Type B pancreatic cell (in vitro differentiated cells): ENCODE measurements around the gene APBA1. TPM values are rescaled to one million over a fixed set of nuclear protein-coding genes. Genes with fewer than 3 reads are reported as not detected.

Experiments
- DNase-seq: peaks from one replicate; pipeline ENCODE4 v3.0.0; 2021; ENCODE audit warnings: mixed read lengths; ENCODE audit not compliant: unreplicated experiment; ENCODE audit errors: extremely low spot score
- H3K27ac Mint-ChIP-seq: 2 replicates; pipeline ENCODE4 v1.8.0; 2021; ENCODE audit warnings: mild to moderate bottlenecking, mixed read lengths
- H3K27me3 Mint-ChIP-seq: 2 replicates; pipeline ENCODE4 v1.8.0; 2021; ENCODE audit warnings: mixed read lengths
- H3K36me3 Mint-ChIP-seq: 2 replicates; pipeline ENCODE4 v1.8.0; 2021; ENCODE audit warnings: mixed read lengths
- H3K4me1 Mint-ChIP-seq: one replicate; pipeline ENCODE4 v1.8.0; 2021; ENCODE audit warnings: mixed read lengths; ENCODE audit not compliant: unreplicated experiment
- H3K4me3 Mint-ChIP-seq: 2 replicates; pipeline ENCODE4 v1.8.0; 2021; ENCODE audit warnings: mild to moderate bottlenecking, mixed read lengths
- H3K9me3 Mint-ChIP-seq: 2 replicates; pipeline ENCODE4 v1.8.0; 2021; ENCODE audit warnings: mixed read lengths
- CTCF ChIP-seq: fragments of 200-600 bp; sonication (generic); conservative IDR thresholded peaks from 2 replicates; pipeline ENCODE4 v1.5.0; 2021; ENCODE audit warnings: antibody characterized with exemption, mild to moderate bottlenecking
- total RNA-seq: library from RNA; stranded (reverse); gene quantifications from 2 replicates; pipeline ENCODE4 v1.2.1, GENCODE V29; 2021; ENCODE audit warnings: low replicate concordance

APBA1 gene
- total RNA-seq, 1 donor from 2014 or later = 6.3 TPM

GRCh38 chr9:69470186-69470977 is 201.8 kb downstream of the APBA1 start:
- no peak overlapping the region for H3K27ac Mint-ChIP-seq

GRCh38 chr9:69469136-69469535 is 203.0 kb downstream of the APBA1 start:
- Mint-ChIP-seq H3K27ac (no peak overlapping the region), H3K27me3 (peaks cover 3% of the 10 kb centered on the region), H3K9me3 (no peaks in the 10 kb centered on the region), H3K4me1 (no peaks in the 10 kb centered on the region), H3K36me3 (no peaks in the 10 kb centered on the region), H3K4me3 (no peak overlapping the region)
- no peak for TF ChIP-seq CTCF
- no peak for DNase-seq

More at GRCh38 chr9:69470186-69470977, 201.8 kb downstream of the APBA1 start:
- DNase-seq = no peak
- H3K36me3 Mint-ChIP-seq = no peaks in the 10 kb centered on the region
- no peaks in the 10 kb centered on the region for H3K4me1 Mint-ChIP-seq
- TF ChIP-seq CTCF = no peak
- H3K9me3 Mint-ChIP-seq = no peaks in the 10 kb centered on the region
- peaks cover 3% of the 10 kb centered on the region for H3K27me3 Mint-ChIP-seq
- H3K4me3 Mint-ChIP-seq = no peak overlapping the region

- H3K9me3 Mint-ChIP-seq = no peaks in the 10 kb centered on the region
- H3K4me1 Mint-ChIP-seq = peaks cover 3% of the 10 kb centered on the region
- TF ChIP-seq CTCF = no peak
- no peak overlapping the region for H3K27ac Mint-ChIP-seq
- peaks cover 3% of the 10 kb centered on the region for H3K27me3 Mint-ChIP-seq
- DNase-seq = no peak
- H3K4me3 Mint-ChIP-seq = no peak overlapping the region
- no peaks in the 10 kb centered on the region for H3K36me3 Mint-ChIP-seq
These were observed 203.8 kb downstream of the APBA1 start for GRCh38 chr9:69468380-69468779.

GRCh38 chr9:69466151-69466550 is 206.0 kb downstream of the APBA1 start:
- DNase-seq = no peak
- no peak for TF ChIP-seq CTCF
- Mint-ChIP-seq H3K36me3 (no peaks in the 10 kb centered on the region), H3K27ac (no peak overlapping the region), H3K27me3 (no peaks in the 10 kb centered on the region), H3K9me3 (no peaks in the 10 kb centered on the region), H3K4me3 (no peak overlapping the region), H3K4me1 (peaks cover 3% of the 10 kb centered on the region)

GRCh38 chr9:69465473-69465872 is 206.7 kb downstream of the APBA1 start:
- no peak overlapping the region for H3K27ac Mint-ChIP-seq
- H3K9me3 Mint-ChIP-seq = no peaks in the 10 kb centered on the region
- H3K4me1 Mint-ChIP-seq = peaks cover 3% of the 10 kb centered on the region
- no peak for DNase-seq
- H3K27me3 Mint-ChIP-seq = no peaks in the 10 kb centered on the region
- TF ChIP-seq CTCF = no peak
- H3K36me3 Mint-ChIP-seq = no peaks in the 10 kb centered on the region
- no peak overlapping the region for H3K4me3 Mint-ChIP-seq
